GM18505 (cell line): ENCODE measurements around the gene NADSYN1.
"Not testable (repeated sequence)": the region's sequence is repeated elsewhere in the genome, so short reads cannot be mapped to it uniquely, and the experiment has no call there.

Source experiments
- ATAC-seq: cut with Tn5 transposase; IDR thresholded peaks from one replicate; pipeline ENCODE4 v1.9.1; 2021; ENCODE audit not compliant: unreplicated experiment
- POLR2A ChIP-seq: IDR thresholded peaks from 4 replicates; pipeline ENCODE4 v1.6.1; 2011; ENCODE audit warnings: borderline replicate concordance; ENCODE audit not compliant: insufficient read depth, insufficient read length; ENCODE audit errors: extremely low read depth

Gene NADSYN1

GRCh38 chr11:71502026-71502425, 49.0 kb downstream of the NADSYN1 start:
- no peak for TF ChIP-seq POLR2A
- no peak for ATAC-seq

- no peak for TF ChIP-seq POLR2A
- ATAC-seq: no peak
These were observed 50.0 kb downstream of the NADSYN1 start for GRCh38 chr11:71502871-71503435.

- TF ChIP-seq POLR2A: no peak
- no peak for ATAC-seq
These were observed 51.5 kb downstream of the NADSYN1 start for GRCh38 chr11:71504531-71504930.

GRCh38 chr11:71505001-71505400, 52.0 kb downstream of the NADSYN1 start:
- ATAC-seq: no peak
- TF ChIP-seq POLR2A: no peak

GRCh38 chr11:71505781-71506180, 52.8 kb downstream of the NADSYN1 start:
- ATAC-seq: no peak
- TF ChIP-seq POLR2A: no peak

- TF ChIP-seq POLR2A: no peak
- no peak for ATAC-seq
These were observed 54.1 kb downstream of the NADSYN1 start for GRCh38 chr11:71507102-71507501.

GRCh38 chr11:71518506-71519471, 65.8 kb downstream of the NADSYN1 start:
- TF ChIP-seq POLR2A: no peak
- no peak for ATAC-seq

GRCh38 chr11:71519546-71519945, 66.5 kb downstream of the NADSYN1 start:
- ATAC-seq: no peak
- TF ChIP-seq POLR2A: no peak

GRCh38 chr11:71525188-71525937, 72.4 kb downstream of the NADSYN1 start:
- no peak for ATAC-seq
- TF ChIP-seq POLR2A: no peak

GRCh38 chr11:71525938-71526495, 73.0 kb downstream of the NADSYN1 start:
- no peak for TF ChIP-seq POLR2A
- no peak for ATAC-seq

GRCh38 chr11:71526796-71527575, 74.0 kb downstream of the NADSYN1 start, which contains the start of gene KRTAP5-7:
TSS of gene KRTAP5-7 (plus strand) at chr11:71527267. CDS start at chr11:71527301, 34 bp downstream.
- ATAC-seq: not testable (repeated sequence)

- TF ChIP-seq POLR2A: no peak
- no peak for ATAC-seq
These were observed 74.7 kb downstream of the NADSYN1 start for GRCh38 chr11:71527576-71528210.

GRCh38 chr11:71530602-71531001, 77.6 kb downstream of the NADSYN1 start:
- no peak for ATAC-seq
- no peak for TF ChIP-seq POLR2A
